GM21381 (cell line): ENCODE data around the gene SAMD4B.
"Not testable (repeated sequence)": the region's sequence is repeated elsewhere in the genome, so short reads cannot be mapped to it uniquely, and the experiment has no call there.

Experiments used
- ATAC-seq: cut with Tn5 transposase; IDR thresholded peaks from one replicate; pipeline ENCODE4 v1.9.1; 2021; ENCODE audit warnings: mild to moderate bottlenecking, moderate library complexity; ENCODE audit not compliant: unreplicated experiment

SAMD4B gene

DNA sequence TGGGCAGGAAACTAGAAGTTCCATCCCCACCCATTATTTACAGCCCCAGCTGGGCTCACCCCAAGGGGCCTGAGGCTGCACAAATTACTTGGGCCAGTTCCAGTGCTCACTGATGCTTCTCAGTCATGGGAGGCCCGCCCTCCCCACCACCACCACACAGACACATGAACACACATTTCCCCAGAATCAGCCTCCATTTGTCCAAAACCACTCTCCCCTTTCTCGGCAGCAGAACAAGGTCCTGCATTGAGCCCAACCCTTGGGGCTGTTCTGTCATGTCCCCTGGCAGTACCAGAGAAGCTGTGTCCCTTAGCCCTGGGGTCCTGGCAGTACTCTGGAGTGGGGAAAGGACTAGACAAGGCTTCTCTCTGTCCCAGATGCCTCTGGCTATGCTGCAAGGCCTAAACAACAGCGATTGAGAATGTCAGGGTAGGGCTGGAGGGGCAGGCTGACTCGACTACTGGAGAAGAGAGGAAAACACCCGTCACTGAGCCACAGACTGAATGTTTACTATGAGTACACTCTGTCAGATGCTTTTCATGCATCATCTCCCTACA is 21.8 kb downstream of the SAMD4B start:
- no peak for ATAC-seq

GRCh38 chr19:39365531-39365930 is 23.3 kb downstream of the SAMD4B start:
- ATAC-seq: no peak

DNA sequence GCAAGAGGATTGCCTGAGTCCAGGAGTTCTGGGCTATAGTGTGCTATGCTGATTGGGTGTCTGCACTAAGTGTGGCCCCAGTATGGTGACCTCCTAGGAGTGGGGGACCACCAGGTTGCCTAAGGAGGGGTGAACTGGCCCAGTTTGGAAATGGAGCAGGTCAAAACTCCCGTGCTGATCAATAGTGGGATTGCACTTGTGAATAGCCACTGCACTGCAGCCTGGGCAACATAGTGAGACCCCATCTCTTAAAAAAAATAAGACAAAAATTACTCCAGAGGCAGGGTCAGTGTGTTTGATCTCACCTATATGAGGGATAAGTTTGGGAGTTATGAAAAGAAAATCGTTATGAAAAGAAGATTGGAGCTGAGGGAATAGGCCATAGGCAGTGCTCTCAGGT is 27.0 kb downstream of the SAMD4B start:
- no peak for ATAC-seq

DNA sequence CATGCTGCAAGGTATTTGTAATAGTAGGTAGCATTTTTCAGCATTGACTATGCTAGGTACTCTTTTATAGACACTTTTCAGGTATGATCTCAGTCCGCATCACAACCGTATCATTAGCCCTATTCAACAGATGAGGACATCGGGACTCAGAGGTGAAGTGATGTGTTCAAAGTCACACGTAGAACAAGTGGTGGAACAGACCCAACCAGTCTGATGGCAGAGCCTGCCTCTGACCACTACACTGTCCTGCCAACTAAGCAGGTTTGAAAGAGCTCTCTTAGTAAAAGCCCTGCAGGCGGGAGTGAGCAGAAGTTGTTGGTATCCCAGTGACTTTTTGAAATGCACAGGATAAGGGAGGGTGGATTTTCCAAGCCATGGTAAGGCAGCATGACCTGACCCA is 28.5 kb downstream of the SAMD4B start:
- ATAC-seq: no peak

DNA sequence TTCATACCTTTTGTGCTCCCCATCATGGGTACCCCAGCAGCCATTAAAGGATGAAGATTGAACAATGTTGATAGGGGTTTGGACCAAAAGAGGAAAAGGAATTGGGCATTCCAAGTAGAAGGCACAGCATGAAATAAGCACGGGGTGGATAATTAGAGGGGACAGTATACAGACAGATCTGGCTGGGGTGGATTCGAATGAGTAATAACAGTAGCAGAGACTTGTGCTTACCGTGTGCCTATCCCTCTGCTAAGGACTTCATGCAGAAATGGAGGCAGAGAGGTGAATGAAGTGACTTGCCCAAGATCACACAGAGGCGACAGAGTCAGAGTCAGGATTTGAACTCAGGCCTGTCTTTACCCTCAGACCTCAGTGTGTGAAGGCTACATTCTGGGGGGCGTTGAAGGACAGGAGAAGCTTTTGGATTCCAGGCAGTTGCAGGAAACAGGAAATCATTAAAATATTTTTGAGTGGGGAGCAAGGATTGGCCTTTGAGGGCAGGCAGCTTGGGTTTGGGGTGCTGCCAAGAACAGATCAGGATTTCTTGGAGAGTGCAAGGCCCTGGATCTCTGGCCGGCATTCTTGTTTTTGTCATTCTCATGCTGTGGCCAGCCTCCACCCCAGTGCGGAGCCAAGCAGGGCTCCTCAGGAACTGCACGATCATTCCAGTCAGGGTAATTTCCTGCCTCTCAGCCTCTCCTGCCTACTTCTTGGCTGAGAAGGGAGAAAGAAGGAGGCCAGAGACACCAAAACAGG is 30.0 kb downstream of the SAMD4B start:
- ATAC-seq: no peak

- ATAC-seq: no peak
Observed at GRCh38 chr19:39372941-39373340, 30.7 kb downstream of the SAMD4B start.

DNA sequence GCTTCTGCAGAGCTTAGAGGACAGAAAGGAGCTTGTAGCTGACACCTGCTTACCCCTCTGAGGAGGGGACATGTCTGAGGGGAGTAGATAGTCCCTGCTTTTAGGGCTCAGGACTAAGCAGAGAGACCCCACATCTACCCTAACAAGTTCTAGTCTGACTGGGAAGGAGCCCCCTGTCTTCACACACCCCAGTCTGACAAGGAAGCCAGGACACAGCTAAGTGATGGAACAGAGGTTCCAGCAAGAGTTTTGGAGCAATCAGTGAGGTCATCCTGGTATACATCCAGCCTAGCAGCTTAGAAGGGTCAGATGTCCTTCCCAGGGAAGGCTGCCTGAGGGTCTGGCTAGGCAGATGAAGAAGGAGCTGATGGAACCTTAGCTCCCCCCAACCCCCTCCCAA is 33.7 kb downstream of the SAMD4B start:
- no peak for ATAC-seq

GRCh38 chr19:39377373-39378362 is 35.4 kb downstream of the SAMD4B start:
- ATAC-seq: no peak

DNA sequence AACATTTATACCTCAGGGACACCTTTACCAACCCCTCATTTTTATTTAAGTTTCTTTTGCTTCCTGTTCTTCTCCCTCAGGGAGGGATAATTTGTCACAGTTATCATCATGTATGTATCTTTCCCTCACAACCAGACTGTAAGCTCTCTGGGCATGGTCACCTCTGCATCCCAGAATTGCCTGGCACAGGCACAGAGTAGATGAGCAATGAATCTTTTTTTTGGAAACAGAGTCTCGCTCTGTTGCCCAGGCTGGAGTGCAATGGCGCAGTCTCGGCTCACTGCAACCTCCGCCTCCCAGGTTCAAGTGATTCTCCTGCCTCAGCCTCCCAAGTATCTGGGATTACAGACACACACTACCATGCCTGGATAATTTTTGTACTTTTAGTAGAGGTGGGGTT is 37.1 kb downstream of the SAMD4B start:
- not testable (repeated sequence) for ATAC-seq

DNA sequence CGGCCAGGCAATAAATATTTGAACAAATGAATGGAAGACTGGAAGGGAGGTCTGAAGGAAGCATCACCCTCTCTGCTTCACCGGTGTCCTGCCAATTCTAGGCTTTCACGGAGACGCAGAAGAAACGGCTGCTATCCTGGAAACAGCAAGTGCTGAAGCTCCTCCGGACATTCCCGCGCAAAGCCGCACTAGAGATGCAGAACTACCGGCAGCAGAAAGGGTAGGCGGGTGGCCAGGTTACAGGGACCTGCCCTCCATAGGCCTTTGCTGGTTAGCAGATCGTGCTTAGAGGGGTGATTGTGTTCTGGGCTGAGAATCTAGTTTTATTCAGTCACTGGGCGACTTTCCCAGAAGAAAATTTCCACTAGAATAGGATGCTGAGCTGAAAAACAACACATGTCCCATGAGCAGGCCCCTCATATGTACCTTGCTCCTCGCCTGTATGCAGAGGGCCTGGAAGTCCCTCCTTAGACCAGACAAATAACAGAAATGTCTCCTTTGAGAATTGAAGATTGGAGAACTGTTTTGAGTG is 37.7 kb downstream of the SAMD4B start:
- no peak for ATAC-seq

GRCh38 chr19:39380521-39381502 is 38.6 kb downstream of the SAMD4B start:
- ATAC-seq: no peak

GRCh38 chr19:39381910-39382611 is 39.8 kb downstream of the SAMD4B start:
- no peak for ATAC-seq

DNA sequence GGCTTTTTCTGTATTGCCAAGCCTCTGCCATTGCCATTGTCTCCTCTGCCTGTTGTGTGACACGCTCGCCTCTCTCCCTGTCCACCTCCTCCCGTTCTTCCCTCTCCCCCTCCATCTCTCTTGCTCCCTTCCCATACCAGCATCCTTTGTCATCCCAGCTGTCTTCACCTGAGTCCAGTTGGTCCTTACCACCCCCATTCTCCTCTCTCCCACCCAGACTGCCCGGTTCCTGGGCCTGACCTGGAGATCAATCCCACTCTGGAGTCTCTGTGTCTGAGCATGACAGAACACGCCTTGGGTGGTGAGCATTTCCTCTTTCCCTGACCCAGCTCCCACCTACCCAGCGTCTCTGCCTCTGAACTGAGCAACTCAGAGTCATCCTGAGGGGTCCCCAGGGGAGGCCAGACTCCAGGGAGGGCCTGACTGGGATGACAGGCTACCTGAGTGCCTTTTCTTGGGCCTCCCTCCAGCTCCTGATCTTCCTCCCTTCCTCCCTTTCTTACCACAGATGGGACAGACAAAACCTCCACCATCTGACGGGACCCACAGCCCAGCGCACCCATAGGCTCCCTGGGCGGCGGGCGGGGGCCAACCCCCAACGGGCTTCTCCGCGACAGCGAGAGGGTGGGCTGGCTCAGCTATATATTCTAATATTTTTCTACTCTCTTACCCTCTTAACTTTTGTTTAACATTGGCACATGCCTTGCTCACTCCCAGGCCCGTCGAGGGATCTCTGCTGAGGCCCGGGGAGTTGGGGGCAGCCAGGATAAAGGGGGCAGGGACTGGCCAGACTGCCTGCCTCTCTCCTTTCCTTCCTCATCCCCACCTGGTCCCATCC is 41.0 kb downstream of the SAMD4B start:
- ATAC-seq: no peak

- no peak for ATAC-seq
Observed at GRCh38 chr19:39384839-39385568, 42.8 kb downstream of the SAMD4B start.

DNA sequence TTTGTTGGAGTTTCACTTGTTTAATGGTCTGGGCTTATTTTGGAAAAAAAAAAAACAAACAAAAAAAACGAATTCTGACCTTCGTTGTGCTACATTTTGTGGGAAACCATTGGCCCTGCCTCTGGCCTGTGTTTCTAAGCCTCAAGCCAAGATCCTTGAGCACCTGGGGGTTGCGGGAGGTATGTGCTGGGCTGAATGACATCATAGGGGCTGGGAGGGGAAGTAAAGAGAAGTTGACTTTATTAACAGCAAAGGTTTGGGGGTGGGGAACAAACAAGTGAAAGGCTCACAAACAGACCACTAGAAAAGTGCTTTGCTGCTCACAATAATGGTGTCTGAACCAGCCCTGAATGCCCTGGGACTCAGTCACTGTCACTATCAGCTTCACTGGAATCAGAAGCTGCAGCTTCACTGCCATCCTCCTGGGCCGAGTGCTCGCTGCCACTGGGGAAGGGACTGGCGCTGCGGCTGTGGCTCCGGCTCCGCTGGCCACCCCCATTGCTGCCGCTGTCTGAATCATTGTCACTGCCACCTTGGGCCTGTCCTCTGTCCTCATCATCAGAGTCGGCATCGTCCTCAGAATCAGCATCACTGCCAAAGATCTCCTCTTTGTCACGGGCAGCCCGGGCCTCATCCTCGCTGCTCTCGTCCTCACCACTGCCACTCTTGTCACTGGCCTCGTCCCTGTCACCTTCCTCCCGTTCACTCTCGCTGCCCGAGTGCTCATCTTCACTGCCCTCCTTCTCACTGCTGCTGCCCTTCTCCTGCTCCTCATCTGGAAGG is 43.6 kb downstream of the SAMD4B start:
- no peak for ATAC-seq

DNA sequence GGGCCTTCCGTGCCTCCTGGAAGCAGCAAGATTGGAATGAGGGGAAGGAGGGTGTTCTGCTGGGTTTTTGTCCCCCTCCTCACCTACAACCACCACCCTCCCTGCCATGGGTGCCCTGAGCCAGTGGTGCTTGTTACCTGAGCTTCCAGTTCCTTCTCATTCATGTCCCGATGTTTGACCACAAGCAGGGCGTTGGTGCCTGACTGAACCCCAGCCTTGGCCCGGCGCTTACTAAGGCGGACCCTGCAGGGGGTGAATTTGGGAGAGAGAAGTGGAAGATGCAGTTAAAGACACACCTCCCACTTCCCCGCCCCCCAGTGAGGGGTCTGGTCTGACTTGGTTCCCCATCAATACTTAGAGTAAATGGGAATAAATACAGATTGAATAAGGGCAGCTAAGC is 44.3 kb downstream of the SAMD4B start:
- no peak for ATAC-seq

- no peak for ATAC-seq
Observed at GRCh38 chr19:39388657-39389056, 46.4 kb downstream of the SAMD4B start.
